RWPE2 (cell line): ENCODE results near the gene CRYBA2.

Source experiments
- ATAC-seq: fragments of 200-7000 bp; cut with Tn5 transposase; 3 replicates; pipeline ENCODE4 v1.9.1; 2021; ENCODE audit warnings: low read depth
- DNase-seq: peaks from one replicate; pipeline ENCODE4 v3.0.0-alpha.2; 2020; ENCODE audit warnings: low spot score
- H3K27ac ChIP-seq: fragments of 450-650 bp; 2 replicates; pipeline ENCODE4 v1.5.1; 2017; ENCODE audit warnings: mild to moderate bottlenecking; ENCODE audit not compliant: poor library complexity, severe bottlenecking
- H3K27me3 ChIP-seq: fragments of 250-450 bp; sonication (Bioruptor Pico); 2 replicates; pipeline ENCODE4 v1.5.1; 2021; ENCODE audit warnings: mild to moderate bottlenecking, moderate library complexity; ENCODE audit not compliant: insufficient read depth, poor library complexity, severe bottlenecking
- H3K36me3 ChIP-seq: fragments of 250-450 bp; sonication (Bioruptor Pico); 2 replicates; pipeline ENCODE4 v1.5.1; 2020; ENCODE audit warnings: low read depth, mild to moderate bottlenecking, moderate library complexity
- H3K4me1 ChIP-seq: fragments of 250-450 bp; sonication (Bioruptor Pico); 2 replicates; pipeline ENCODE4 v1.5.1; 2021; ENCODE audit warnings: mild to moderate bottlenecking, moderate library complexity; ENCODE audit not compliant: insufficient read depth, poor library complexity, severe bottlenecking
- H3K4me3 ChIP-seq: fragments of 250-450 bp; sonication (Bioruptor Pico); 2 replicates; pipeline ENCODE4 v1.5.1; 2021; ENCODE audit warnings: mild to moderate bottlenecking, moderate library complexity; ENCODE audit not compliant: severe bottlenecking
- H3K9me3 ChIP-seq: fragments of 250-450 bp; sonication (Bioruptor Pico); 2 replicates; pipeline ENCODE4 v1.5.1; 2021; ENCODE audit warnings: mild to moderate bottlenecking, moderate library complexity; ENCODE audit not compliant: severe bottlenecking
- CTCF ChIP-seq: fragments of 450-650 bp; IDR thresholded peaks from one replicate; pipeline ENCODE4 v1.5.1; 2017; ENCODE audit warnings: mild to moderate bottlenecking, moderate library complexity; ENCODE audit not compliant: poor library complexity, severe bottlenecking

The CRYBA2 gene

GRCh38 chr2:219038600-219038999, 45.4 kb upstream of the CRYBA2 start:
- Histone ChIP-seq H3K36me3 (no peaks in the 10 kb centered on the region), H3K27ac (no peak overlapping the region), H3K9me3 (no peaks in the 10 kb centered on the region), H3K4me1 (no peaks in the 10 kb centered on the region), H3K4me3 (no peak overlapping the region), H3K27me3 (peaks cover 8% of the 10 kb centered on the region)
- DNase-seq (no peak), ATAC-seq (no peak)
- no peak for TF ChIP-seq CTCF

- Histone ChIP-seq H3K27ac (no peak overlapping the region), H3K4me1 (no peaks in the 10 kb centered on the region), H3K36me3 (no peaks in the 10 kb centered on the region), H3K4me3 (no peak overlapping the region), H3K9me3 (no peaks in the 10 kb centered on the region), H3K27me3 (peaks cover 8% of the 10 kb centered on the region)
- TF ChIP-seq CTCF, result no peak
- DNase-seq (no peak), ATAC-seq (no peak)
Observed at GRCh38 chr2:219037783-219038499, 44.7 kb upstream of the CRYBA2 start.

GRCh38 chr2:219035942-219036341, 42.7 kb upstream of the CRYBA2 start:
- ATAC-seq (no peak), DNase-seq (no peak)
- Histone ChIP-seq H3K9me3 (no peaks in the 10 kb centered on the region), H3K4me3 (no peak overlapping the region), H3K27me3 (peaks cover 8% of the 10 kb centered on the region), H3K4me1 (no peaks in the 10 kb centered on the region), H3K36me3 (no peaks in the 10 kb centered on the region), H3K27ac (no peak overlapping the region)
- TF ChIP-seq CTCF, result no peak

- DNase-seq, result no peak
- no peak for ATAC-seq
Observed at GRCh38 chr2:219034823-219035222, 41.6 kb upstream of the CRYBA2 start.

More at GRCh38 chr2:219034823-219035222, 41.6 kb upstream of the CRYBA2 start:
- H3K27me3 ChIP-seq, result peaks cover 8% of the 10 kb centered on the region
- no peaks in the 10 kb centered on the region for H3K36me3 ChIP-seq
- no peak overlapping the region for H3K27ac ChIP-seq
- H3K4me1 ChIP-seq, result no peaks in the 10 kb centered on the region
- H3K4me3 ChIP-seq, result no peak overlapping the region
- no peak for TF ChIP-seq CTCF
- no peaks in the 10 kb centered on the region for H3K9me3 ChIP-seq
